Stimulated activated CD8-positive, alpha-beta memory T cell treated with anti-CD3 and anti-CD28 coated beads, Interleukin-4, amount 100 ng/mL, for 1 hour (primary cell): ENCODE measurements around the gene RENBP.

Source experiments
- DNase-seq, 2 donors: peaks; one replicate each; pipeline ENCODE4 v3.0.0-alpha.2; 2020; ENCODE audit warnings: low read depth in 2 of 2, low spot score in 1 of 2

The RENBP gene

DNA sequence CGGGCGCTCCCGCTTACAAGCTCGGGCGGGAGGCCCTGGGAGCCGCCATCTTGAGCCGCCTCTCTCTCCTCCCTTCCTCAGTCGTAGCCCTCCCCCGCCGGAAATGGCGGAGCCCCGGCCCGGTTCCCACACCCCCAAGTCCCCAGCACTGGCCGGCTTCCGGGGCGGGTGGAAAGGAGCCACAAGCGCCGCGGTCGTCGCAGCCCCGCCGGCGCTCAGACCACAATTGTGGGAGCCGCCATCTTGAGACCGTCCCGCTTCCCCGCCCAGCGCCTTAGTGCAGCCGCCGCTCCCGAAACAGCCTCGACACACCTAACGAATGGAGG lies 26.6 kb upstream of the RENBP start:
- peak; percentile 69 to 76 for DNase-seq

DNA sequence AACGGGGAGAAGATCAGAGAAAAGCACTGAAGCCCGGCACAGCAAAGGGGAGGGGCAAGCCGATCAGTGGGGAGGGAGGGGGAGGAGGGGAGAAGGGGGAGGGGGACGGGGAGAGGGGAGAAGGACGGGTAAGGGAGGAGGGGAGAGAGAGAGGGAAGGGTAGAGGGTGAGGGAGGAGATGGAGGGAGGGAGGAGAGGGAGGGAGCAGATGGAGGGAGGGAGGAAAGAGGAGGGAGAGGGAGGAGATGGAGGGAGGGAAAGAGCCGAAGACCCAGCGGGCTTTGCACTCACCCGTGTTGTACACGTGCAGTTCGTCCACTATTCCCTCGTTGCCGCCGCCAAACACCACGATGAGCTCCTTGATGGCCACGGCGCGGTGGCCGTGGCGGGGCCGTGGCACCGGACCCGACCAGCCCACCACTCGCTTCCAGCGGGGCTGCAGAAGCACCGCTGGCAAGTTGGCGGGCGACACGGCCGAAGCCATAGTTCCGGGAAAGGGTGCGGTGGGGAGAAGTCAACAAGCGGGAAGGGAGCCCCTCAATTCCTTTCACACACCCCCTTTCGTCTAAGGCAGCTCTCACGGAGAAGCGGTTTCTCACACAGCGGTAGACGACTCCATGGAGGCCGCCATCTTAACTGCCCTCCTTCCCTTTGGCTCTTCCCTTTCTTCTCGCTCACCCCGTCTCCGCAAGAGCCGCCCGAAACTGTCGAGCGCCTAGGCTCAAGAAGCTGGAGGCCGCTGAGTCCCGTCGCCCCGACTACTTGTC lies 26.1 kb upstream of the RENBP start:
- DNase-seq, result no peak

DNA sequence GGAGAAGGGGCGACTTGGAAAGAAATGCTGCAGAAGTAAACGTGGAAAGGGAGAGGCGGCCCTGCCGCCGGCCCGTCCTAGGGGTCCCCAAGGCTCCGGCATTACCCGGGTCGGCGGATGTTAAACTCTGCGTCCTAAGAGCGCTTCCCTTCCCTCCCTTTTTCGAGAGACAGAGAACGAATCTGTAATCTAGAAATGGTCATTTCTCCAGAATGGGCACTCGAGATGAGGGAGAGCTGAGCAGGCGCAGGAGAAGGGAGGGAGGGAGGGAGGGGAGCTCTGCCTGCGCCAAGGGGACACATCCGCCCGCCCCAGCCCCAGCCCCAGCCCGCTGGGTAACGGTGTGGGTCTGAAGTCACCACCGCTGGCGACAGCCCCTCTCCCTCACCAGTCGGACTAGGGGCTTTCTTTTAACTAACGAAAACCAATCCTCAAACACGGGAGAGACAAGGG lies 25.5 kb upstream of the RENBP start:
- no peak for DNase-seq

DNA sequence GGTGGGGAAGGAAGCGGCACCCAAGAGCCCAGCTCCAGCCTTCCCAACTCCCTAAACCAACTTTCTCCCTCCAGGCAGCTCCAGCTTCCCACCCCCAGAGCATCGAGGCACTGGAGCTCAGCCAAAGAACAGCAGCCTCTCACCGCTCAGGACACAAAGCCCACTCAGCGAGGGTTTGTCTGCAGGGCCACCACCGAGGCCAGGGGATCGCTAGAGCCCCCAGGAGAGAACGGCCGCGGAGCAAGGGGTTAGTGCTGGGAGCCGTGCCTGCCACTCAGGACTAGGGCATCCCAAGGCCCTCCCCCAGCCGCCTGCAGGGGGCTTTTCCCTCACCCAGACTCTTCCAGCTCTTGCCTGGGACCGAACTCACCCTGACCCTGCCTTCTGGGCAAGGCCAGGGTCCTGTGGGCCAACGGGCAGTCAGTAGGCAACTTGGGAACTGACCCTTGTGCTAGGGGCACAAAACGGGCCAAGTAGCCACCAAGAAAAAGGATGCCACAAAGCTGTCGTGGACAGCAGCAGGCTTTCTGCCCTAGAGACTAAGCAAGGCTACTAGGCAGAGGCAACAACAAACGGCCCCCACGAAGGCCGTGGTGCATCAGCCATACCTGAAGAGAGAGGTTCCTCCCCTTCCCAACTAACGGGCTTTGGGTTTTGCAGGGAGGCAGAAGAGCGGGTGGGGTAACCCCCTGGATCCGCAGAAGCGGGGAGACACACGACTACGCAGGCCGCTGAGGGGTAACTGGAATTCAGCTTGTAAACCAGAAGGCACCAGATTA lies 24.9 kb upstream of the RENBP start:
- no peak for DNase-seq

DNA sequence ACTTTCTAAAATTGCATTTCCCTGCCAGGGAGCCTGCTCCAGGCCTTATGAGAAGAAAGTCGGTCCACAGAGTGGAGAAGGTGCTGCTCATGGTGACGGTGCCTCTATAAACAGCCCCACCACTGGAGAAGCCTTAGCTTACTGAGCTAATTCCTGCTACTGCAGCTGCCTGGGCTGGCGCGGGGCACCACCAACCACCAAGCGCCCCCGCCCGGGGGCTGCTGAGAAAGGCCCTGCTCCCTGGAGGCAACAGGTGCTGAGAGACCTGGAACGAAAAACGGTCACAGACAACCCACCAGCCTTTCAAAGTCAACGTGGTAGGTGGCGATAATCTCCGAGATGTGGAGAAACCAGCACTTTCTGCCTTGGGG lies 24.3 kb upstream of the RENBP start:
- no peak for DNase-seq

DNA sequence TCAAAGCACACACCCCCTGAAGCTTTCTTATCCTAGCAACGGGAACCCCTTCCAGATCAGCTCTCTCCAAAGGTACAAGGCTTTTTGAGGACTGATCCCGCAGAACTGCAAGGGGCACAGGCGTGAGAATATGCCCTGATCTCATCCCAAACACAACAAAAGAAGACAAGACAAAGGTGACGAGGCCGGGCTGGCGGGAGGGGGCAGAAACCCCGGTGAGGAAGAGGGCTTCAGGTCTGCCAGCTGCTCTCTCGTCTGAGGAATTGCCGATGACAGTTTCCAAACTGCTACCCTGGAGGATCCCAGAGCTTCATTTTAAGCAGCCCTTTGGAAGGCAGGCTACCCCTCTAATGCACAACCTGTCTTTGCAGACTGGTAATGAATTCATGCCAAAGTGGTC lies 23.8 kb upstream of the RENBP start:
- DNase-seq, result no peak

DNA sequence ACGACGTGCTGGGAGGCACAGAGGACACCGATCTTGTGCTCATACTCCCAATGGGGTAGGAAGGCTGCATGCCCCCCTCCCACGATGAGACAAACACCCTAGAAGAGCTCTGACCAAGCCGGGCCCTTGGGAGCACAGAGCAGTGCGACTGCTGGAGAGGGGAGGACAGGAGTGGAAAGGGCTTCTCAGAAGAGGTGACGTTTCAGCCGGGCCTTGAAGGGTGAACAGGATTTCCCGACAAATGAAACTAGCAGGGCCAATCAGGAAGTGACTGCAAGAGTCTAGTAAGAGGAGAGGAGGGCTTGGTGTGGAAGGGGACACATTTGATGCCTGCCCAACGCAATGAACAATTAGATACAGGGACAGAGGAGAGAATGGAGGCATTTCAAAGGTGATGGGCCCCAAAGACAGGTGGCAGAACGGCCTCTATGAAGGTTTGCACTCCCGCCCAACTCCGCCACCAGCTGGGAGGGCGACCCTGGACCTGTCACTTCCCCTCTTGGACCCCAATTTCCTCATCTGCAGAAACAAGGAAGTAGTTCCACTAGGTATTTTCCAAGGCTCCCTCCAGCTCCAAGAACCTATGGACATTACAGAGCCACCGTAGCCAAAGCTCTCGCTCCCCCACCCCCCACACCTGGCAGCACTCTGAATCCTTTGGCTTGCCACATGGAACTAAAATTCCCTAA lies 23.2 kb upstream of the RENBP start:
- DNase-seq, result no peak

DNA sequence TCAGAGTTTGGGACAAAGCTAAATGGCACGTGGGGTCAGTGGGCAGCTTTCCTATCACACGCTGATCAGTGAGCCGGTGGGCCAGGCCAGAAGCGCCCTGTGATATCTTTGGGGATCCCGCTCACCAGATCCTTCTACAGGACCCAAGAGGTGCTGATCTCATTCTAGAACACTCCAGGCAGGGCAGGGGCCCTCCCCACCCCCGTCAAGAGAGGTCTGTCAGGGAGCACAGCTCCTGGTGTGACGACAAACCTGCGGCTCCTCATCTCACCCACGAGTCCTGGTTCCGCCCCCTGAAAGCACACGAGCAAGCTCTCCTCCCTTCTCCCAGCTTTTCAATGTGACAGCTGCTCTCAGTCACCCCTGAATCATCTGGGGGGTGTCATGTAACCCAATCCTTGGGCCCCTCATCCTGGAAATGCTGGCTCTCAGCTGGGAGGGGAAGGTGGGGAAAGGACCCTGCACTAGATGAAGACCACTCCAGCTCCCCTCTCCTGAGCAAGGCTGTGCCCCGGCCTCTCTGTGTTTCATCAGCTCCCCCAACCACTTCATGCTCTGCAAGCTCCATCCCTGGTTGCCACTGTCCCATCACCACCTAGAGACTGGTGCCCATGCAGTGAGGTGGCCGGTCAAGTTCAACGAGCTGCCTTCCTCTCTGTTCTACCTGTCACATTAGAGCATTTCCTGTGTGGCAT lies 22.5 kb upstream of the RENBP start:
- DNase-seq, result no peak

DNA sequence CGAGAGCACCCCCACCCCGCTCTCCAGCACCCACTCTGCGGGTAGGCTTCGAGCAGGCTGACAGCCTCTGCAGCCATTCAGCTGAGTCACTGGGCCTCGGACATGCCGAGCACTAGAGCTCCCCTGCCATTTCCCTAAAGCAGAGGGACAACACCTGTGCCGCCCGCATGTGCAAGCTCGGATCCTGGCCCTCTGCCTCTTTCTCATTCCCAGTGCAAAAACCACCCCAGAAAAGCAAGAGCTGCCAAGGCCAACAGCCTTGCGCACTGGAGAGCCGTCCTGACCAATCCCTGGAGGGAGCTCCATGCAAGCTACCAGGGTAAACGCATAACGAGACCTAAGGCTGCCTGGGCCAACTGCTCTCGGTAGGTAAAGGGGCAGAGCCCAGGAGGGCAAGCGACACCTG lies 21.8 kb upstream of the RENBP start:
- no peak for DNase-seq

DNA sequence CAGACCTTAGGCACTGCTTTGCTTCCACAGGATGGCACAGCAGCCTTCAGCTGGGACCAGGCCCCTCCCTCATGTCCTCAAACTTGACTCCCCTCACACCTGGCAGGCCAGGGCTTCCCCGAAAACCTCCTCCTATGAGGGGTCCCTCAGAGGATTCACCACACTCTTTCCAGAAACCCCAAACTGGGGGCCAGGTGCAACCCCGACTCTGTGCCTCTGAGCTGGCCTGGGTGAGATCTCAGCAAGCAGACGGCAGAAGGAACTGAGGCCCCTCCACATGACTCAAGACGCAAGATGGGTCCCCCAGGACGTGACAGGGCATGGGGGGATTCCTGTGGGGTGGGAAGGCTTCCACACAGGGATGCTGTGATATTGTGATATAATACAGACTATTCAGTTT lies 21.0 kb upstream of the RENBP start:
- no peak for DNase-seq

DNA sequence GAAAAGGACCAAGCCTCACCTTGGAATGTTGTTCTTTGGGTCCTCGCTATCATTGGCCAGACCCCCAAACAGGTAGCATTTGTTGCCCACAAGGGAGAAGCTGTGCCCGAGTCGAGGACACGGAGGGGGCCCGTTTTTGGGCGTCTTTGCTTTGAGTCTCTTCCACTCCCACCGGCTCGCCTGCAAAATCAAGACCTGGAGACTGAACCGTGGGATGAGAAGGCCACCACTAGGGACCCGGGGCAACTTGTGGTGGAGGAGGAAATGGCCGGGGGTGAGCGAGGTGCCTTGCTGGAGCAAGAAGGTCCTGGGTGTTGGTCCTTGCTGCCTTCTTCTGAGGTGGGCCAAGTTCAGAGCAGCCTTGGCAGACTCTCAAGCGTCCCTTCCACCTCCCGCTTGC lies 19.7 kb upstream of the RENBP start:
- no peak for DNase-seq

DNA sequence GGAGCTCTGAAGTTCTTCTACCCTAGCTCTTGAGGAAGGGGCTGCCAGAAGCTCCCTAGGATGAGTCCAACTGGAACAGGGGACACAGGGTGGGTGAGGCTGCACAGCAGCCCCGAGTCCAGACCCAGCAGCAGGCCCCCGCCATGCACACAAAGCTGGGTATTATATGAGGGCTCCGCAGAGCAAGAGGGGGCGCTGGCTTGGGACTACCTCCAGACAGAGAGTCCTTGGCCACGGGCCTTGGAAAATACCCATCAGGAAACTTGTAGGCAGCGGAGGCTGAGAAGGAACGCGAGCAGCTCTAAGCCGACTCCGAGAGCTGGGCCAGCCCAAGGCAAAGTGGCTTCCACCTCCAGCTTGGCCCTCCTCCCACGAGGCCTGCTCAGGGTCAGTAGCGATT lies 19.1 kb upstream of the RENBP start:
- DNase-seq, result no peak

DNA sequence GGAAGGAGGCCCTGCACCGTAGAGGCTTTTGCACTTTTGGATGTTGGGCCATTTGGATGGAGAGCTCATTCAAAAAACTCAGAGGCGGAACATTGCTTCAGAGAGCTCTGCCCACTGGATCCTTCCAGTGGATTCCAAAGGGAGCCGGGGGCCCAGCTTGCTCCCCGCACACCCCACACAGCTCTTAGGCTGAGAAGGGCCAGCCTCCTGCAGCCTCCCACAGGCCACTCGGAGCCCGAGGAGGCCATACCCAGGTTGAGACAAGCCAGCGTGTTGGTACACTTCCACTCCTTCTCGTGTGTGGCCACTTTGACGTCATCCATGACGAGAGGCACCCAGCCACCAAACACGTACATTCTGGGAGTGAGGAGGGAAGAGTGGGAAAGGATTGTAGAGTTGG lies 16.8 kb upstream of the RENBP start:
- DNase-seq, result no peak

DNA sequence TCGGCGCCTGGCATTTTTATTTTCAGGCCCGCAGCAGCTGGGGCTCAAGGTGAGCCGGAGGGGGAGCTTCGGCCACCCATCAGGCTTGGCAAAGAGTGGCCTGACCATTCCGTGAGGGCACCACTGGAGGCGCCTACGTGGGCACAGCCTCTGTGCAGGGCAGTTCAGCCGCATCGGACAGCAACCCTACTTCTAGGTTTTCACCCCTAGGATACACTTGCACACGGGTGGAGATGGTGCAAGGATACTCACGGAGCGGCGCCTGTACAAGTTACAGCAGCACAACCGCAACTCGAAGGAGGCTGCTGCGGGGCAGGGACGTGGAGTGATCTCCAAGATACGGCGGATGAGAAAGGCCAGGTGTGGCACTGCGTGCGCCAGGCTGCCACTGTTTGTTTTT lies 16.3 kb upstream of the RENBP start:
- DNase-seq, result no peak

DNA sequence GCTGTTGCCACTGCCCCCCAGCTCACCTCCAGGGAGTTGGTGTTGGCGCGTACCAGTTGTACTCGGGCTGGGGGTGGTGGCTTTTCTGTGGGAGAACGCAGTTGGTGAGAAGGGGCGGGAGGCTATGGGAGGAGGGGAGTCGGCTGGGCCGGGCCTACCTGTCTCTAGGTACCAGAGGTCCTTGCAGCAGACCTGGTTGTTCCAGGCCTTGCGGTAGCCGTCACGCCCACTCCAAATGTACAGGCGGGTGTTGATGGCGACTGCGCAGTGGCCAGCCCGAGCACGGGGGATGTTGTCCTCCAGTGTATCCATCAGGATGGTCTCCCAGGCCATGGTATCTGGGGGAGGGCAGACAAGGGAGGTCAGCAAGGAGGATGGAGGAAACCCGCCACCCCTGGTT lies 15.6 kb upstream of the RENBP start:
- DNase-seq, result no peak

DNA sequence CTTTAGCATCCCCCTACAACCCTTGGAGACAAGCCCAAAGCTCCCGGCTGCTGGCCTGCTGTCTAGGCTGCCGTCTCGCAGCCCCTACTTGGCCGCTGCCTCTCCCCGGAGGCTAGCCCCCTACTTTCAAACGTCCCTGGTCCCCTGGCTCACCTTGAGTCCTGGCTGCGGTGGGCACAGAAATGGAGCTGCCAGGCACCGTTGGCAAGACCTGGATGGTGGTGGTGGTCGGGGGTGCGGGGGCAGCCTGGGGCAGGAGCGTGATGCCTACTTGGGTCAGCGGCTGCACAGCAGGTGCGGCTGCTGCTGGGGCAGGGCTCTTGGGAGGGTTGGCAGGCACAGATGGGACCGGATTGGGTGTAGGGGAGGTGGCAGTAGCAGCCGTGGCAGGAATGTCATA lies 15.2 kb upstream of the RENBP start:
- no peak for DNase-seq

DNA sequence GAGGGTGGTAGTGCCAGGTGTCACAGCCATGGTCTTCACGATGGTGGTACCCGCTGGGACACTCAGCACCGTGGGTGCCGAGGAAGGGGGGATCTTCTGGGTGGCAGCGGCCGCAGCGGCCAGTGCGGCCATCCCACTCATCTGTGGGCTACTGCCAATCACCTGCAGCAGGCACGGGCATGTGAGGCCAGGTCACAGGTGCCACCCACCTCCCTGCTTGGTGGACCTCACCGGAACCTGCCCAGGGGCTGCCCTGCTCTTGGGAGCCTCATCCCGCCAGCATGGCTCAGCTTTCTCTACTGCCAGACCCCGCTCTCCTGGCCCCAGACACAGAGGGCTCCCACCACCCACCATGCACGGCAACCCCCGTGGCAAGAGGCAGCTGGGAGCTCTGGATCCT lies 14.2 kb upstream of the RENBP start:
- no peak for DNase-seq

DNA sequence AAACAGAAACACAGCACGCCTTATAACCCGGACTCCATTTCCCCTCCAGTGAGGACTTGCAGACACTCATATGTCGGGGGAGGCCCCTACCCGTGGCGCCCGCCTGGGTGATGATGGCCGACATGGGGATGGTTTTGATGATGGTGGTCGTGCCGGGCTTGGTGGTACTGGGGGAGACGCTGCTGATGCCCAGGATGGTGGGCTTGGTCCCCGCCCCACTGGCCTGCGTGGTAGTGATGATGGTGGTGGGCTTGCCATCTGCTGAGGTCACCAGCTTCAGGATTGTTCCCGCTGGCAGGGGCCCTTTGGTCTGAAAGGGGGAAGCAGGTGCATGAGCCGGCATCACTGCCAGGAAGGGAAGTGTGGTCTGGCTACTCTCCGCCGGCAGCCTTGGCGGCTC lies 12.8 kb upstream of the RENBP start:
- DNase-seq, result no peak

DNA sequence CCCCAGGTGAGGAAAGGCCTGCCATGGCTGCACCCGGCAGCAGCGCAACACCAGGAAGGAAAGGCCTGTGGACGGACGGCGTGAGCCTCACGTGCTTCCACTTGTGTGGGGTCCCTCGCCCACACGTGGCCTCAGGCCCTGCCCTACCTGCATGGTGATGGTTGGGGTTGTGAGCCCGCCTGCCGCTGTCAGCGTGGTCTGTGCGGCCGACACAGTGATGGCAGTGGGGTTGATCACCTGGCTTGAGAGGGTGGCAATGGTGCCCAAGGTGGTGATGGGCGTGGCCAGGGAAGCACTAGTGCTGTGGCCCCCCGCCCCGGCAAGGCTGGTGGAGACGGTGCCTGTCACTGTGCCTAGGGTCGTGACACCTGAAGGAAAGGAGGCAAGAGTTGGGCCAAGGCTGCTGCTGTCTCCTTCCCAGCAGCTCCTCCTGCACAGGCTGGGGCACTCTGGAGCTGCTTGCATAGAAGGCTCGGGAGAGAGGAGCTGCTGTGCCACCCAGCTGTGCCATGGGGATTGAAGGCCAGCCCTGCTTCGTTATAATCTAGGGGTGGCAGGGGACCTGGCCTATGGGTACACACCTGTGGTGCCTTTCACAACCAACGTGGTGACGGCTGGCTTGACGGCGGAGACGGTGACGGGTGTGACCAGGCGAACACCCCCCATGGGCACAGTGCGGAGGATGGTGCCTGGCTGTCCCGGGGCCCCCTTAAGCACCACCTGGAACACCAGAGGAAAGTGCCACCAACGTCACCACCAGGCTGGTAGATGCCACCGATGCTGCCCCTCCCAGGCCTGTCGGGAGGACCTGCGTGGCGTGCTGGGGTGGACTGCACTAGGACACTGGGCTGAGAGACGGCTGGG lies 11.8 kb upstream of the RENBP start:
- no peak for DNase-seq

DNA sequence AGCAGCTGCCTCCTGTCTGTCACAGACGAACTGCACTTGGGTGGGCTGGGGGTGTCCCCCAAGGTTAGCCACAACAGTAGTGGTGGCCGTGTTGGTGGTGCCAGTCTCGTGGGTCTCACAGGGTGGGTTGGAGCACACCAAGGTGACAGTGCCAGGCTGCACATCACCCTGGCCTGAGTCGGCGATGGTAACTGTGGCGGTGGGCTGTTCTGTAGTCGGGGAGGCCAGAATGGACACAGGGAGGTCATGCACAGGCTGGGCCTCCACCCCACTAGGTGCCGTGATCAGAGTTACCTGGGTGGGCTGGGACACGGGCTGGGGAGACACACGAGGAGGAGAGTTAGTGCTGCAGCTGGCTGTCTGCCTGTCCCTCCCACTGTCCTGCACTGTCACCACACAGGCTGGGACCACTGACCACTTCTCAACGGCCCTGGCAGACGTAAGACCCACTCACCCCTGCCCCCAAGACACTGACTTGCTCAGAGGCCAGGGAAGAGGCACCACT lies 10.8 kb upstream of the RENBP start:
- DNase-seq, result no peak
